ENCODE data around the gene CGREF1.

The CGREF1 gene

GRCh38 chr2:27118525-27119329, at the start of gene CGREF1:
Gene CGREF1 (minus strand): TSS chr2:27119128. CDS start chr2:27104366, 14,762 bp downstream.
- no peak for DNase-seq

- DNase-seq = no peak
Measured at GRCh38 chr2:27164960-27165763, 46.2 kb upstream of the CGREF1 start.

GRCh38 chr2:27162151-27163121, 43.5 kb upstream of the CGREF1 start:
- DNase-seq = no peak

- DNase-seq = no peak
Measured at GRCh38 chr2:27160191-27160590, 41.3 kb upstream of the CGREF1 start.

- DNase-seq = no peak
Measured at GRCh38 chr2:27159271-27159670, 40.3 kb upstream of the CGREF1 start.

GRCh38 chr2:27158468-27158867, 39.5 kb upstream of the CGREF1 start:
- DNase-seq = no peak

GRCh38 chr2:27155069-27155520, 36.2 kb upstream of the CGREF1 start:
- no peak for DNase-seq

- DNase-seq = no peak
Measured at GRCh38 chr2:27154488-27154887, 35.6 kb upstream of the CGREF1 start.

GRCh38 chr2:27152796-27153464, 34.0 kb upstream of the CGREF1 start:
- DNase-seq = no peak

- DNase-seq = no peak
Measured at GRCh38 chr2:27152102-27152795, 33.3 kb upstream of the CGREF1 start.

GRCh38 chr2:27150639-27151230, 31.8 kb upstream of the CGREF1 start:
- no peak for DNase-seq

GRCh38 chr2:27149570-27150405, 30.9 kb upstream of the CGREF1 start:
- no peak for DNase-seq

- DNase-seq = no peak
Measured at GRCh38 chr2:27148801-27149439, 30.0 kb upstream of the CGREF1 start, which contains the start of gene TCF23. Gene TCF23 (plus strand): TSS chr2:27149004. CDS start chr2:27149134, 130 bp downstream.

- DNase-seq = no peak
Measured at GRCh38 chr2:27147935-27148334, 29.0 kb upstream of the CGREF1 start.

- no peak for DNase-seq
Measured at GRCh38 chr2:27145682-27146081, 26.8 kb upstream of the CGREF1 start.

- no peak for DNase-seq
Measured at GRCh38 chr2:27143285-27143684, 24.4 kb upstream of the CGREF1 start.

GRCh38 chr2:27139310-27139709, 20.4 kb upstream of the CGREF1 start, which contains the start of gene PRR30:
Gene PRR30 (minus strand): TSS chr2:27139410. CDS start chr2:27138329, 1,081 bp downstream.
- DNase-seq = no peak

- no peak for DNase-seq
Measured at GRCh38 chr2:27138111-27138510, 19.2 kb upstream of the CGREF1 start.

GRCh38 chr2:27137322-27137935, 18.5 kb upstream of the CGREF1 start:
- DNase-seq = no peak

Data from right forelimb (tissue), 1 donor.